Heart left ventricle (tissue), 16 donors: ENCODE results near the gene ARMC8. TPM values are rescaled to one million over a fixed set of nuclear protein-coding genes. Genes with fewer than 3 reads are reported as not detected.

Experiments
- ATAC-seq, 4 donors: fragments of 200-7000 bp; cut with Tn5 transposase; one replicate each; pipeline ENCODE4 v1.9.1; 2020 to 2022; ENCODE audit warnings: moderate library complexity in 4 of 4, mild to moderate bottlenecking in 3 of 4, moderate number of reproducible peaks in 1 of 4
- DNase-seq, 5 donors: peaks; one replicate each; pipeline ENCODE4 v3.0.0-alpha.2; 2020
- H3K27ac ChIP-seq, 12 donors: fragments of 200-600 bp; sonication (generic) in 4 of 12; one replicate each; pipeline versions ENCODE4 v1.5.0 to v1.8.0; 2016 to 2022; ENCODE audit warnings: mild to moderate bottlenecking in 2 of 12
- H3K27me3 ChIP-seq, 9 donors: fragments of 200-600 bp; sonication (generic) in 2 of 9; one replicate each; pipeline versions ENCODE4 v1.5.1 to v1.8.0; 2016 to 2022; ENCODE audit warnings: mild to moderate bottlenecking in 3 of 9
- H3K36me3 ChIP-seq, 9 donors: fragments of 200-600 bp; sonication (generic) in 2 of 9; one replicate each; pipeline versions ENCODE4 v1.5.0 to v1.8.0; 2018 to 2022; ENCODE audit warnings: mild to moderate bottlenecking in 2 of 9
- H3K4me1 ChIP-seq, 12 donors: fragments of 200-600 bp; sonication (generic) in 4 of 12; one replicate each; pipeline versions ENCODE4 v1.5.0 to v1.8.0; 2016 to 2022; ENCODE audit warnings: mild to moderate bottlenecking in 3 of 12
- H3K4me3 ChIP-seq, 12 donors: fragments of 200-600 bp; sonication (generic) in 4 of 12; one replicate each; pipeline versions ENCODE4 v1.5.0 to v1.8.0; 2017 to 2022; ENCODE audit warnings: mild to moderate bottlenecking in 9 of 12, moderate library complexity in 4 of 12
- H3K9me3 ChIP-seq, 12 donors: fragments of 200-600 bp; sonication (generic) in 4 of 12; one replicate each; pipeline versions ENCODE4 v1.5.0 to v1.8.0; 2016 to 2022; ENCODE audit warnings: mild to moderate bottlenecking in 1 of 12
- POLR2A ChIP-seq, 2 donors: fragments of 450-650 bp; IDR thresholded peaks; one replicate each; pipeline ENCODE4 v1.6.1; 2017; ENCODE audit warnings: antibody characterized with exemption in 2 of 2, mild to moderate bottlenecking in 2 of 2, moderate library complexity in 2 of 2
- WGBS, 4 donors: extraction: QIAGEN DNeasy Blood & Tissue Kit in 2 of 4; methylation state at CpG; one replicate each; pipeline versions ENCODE4 v1.1.5 to v1.1.7; 2013 to 2018; 5-methylcytosine and 5-hydroxymethylcytosine counted together
- intact Hi-C, 10 donors: fragments of 100-400 bp; cut with DNase I; formaldehyde crosslinking; loops; one replicate each; pipeline versions ENCODE4 v1.11.1 to v1.14.2; 2022
- polyA plus RNA-seq, 2 donors: library from polyadenylated mRNA; stranded (reverse); fragments of 200-250 nt; gene quantifications; one replicate each; pipeline ENCODE4 v1.2.3, GENCODE V29; 2013
- total RNA-seq, 9 donors: library from RNA; depleted of rRNA in 2 of 9; stranded (reverse); fragments of >200 nt in 2 of 9; fragmentation: NEBNext Ultra II Directional in 3 of 9; extraction: Animal tissue kit (Norgen Biotek cat#: 25700) in 3 of 9; gene quantifications; one replicate each; pipeline versions ENCODE4 v1.1.0 to v1.2.4, GENCODE V29; 2016 to 2023
- TF ChIP-seq, protein P1 (sequence below), 12 donors: fragments of 200-600 bp; sonication (generic) in 4 of 12; IDR thresholded peaks; one replicate each; pipeline versions ENCODE4 v1.5.0 to v1.8.0; 2018 to 2022; ENCODE audit warnings: antibody characterized with exemption in 12 of 12, mild to moderate bottlenecking in 5 of 12
- donor health status: ischemic (EF 13 %, LVEDD 7.1; RV severe dilation, severe dysfunction).
- donor health status: healthy with polysubstance abuse.
- donor health status: DM: no; HTN: yes; CAD: no.
- donor health status: DM: no; HTN: no; CAD: no.
- donor health status: ischemic (EF 25% LVEDD 6.9; RV normal size, moderate dysfunction).
- donor health status: ischemic (EF 25% LVEDD 5.7; RV mildly dilated, moderate dysfunction).
- donor health status: healthy.
- donor health status: DM: yes; HTN: yes; CAD: no.
- donor health status: ischemic (EF 35%, LVEDD 5.7; RV mildly dilated, moderate dysfunction).
- donor health status: nonischemic (EF 11% LVEDD 7.7; RV severe dilation, severe dysfunction).
- donor health status: DM: yes; HTN: yes; CAD: no.
- donor health status: PGD.
- donor health status: ischemic (EF 29% LVEDD 5.4; RV normal size, mild dysfunction).
- donor health status: nonischemic (EF 23%, LVEDD 6.1; RV moderate dilation, normal function).

Gene ARMC8
- total and polyA plus RNA-seq, 11 donors: 10.1 to 42.9 (median 33.3) TPM

GRCh38 chr3:138257986-138258385 is 70.9 kb downstream of the ARMC8 start:
- H3K27me3 ChIP-seq: no peaks in the 10 kb centered on the region
- H3K27ac ChIP-seq: no peak overlapping the region
- ATAC-seq: no peak
- intact Hi-C loops: no loop called here
- TF ChIP-seq, protein P1, sequence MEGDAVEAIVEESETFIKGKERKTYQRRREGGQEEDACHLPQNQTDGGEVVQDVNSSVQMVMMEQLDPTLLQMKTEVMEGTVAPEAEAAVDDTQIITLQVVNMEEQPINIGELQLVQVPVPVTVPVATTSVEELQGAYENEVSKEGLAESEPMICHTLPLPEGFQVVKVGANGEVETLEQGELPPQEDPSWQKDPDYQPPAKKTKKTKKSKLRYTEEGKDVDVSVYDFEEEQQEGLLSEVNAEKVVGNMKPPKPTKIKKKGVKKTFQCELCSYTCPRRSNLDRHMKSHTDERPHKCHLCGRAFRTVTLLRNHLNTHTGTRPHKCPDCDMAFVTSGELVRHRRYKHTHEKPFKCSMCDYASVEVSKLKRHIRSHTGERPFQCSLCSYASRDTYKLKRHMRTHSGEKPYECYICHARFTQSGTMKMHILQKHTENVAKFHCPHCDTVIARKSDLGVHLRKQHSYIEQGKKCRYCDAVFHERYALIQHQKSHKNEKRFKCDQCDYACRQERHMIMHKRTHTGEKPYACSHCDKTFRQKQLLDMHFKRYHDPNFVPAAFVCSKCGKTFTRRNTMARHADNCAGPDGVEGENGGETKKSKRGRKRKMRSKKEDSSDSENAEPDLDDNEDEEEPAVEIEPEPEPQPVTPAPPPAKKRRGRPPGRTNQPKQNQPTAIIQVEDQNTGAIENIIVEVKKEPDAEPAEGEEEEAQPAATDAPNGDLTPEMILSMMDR (IDR thresholded peaks at IDR 0.05): no peak
- TF ChIP-seq POLR2A (IDR thresholded peaks at IDR 0.05): no peak
- H3K36me3 ChIP-seq: peaks cover 0 to 21% (median 13%) of the 10 kb centered on the region in 9 donors
- H3K4me3 ChIP-seq: no peak overlapping the region
- no peaks in the 10 kb centered on the region for H3K9me3 ChIP-seq
- WGBS, 4 donors: 87 to 94% (median 93%) methylated on average over 1 of the region's 1 CpG
- no peaks in the 10 kb centered on the region for H3K4me1 ChIP-seq
- no peak for DNase-seq

DNA sequence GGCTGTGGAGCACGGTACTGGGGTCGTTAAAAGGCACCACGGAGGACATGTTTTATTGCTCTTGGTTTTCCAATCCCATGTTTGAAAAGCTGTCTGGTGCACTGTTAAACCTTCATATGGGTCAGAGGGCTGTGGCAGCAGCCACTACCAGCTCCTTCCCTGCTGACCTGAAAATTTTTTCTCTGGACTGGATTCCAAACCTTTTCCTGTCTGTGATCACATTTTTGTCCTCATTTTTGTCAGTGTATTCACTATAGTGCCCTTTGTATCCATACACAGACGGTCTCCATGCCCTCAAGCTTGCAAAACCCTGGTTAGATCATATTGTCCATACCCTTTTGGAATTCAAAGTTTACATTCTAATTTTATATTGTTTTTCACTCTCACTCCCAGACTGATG is 72.0 kb downstream of the ARMC8 start:
- 95 to 96% (median 95%) methylated on average over 4 of the region's 4 CpGs for WGBS, 4 donors
- no peak for ATAC-seq

DNA sequence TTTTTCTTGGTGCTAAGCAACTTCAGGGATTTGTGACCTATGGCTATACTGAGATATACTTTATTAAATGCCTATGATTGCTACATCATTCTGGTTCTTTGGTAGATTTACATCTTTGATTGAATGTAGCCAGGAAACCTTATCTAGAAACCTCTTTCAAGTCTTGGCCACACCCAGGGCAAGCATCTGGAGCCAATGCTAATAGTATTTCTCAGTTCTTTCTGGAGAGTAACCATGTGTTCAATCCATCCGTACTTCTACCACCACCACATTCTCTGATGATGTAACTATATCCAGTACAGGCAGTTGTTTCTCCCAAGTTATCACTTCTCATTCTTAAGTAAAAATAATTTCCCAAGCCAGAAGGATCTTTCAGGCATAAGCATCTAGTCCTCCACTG is 73.5 kb downstream of the ARMC8 start:
- Histone ChIP-seq H3K4me1 (no peaks in the 10 kb centered on the region), H3K27me3 (no peaks in the 10 kb centered on the region), H3K27ac (no peak overlapping the region), H3K36me3 (peaks cover 0 to 46% (median 35%) of the 10 kb centered on the region in 9 donors), H3K9me3 (no peaks in the 10 kb centered on the region), H3K4me3 (no peak overlapping the region)
- DNase-seq: no peak
- TF ChIP-seq POLR2A (IDR thresholded peaks at IDR 0.05): no peak
- TF ChIP-seq, protein P1 (IDR thresholded peaks at IDR 0.05): no peak
- intact Hi-C loops: no loop called here
- ATAC-seq: no peak
- 78 to 90% (median 79%) methylated on average over 1 of the region's 1 CpG for WGBS, 4 donors

More for the DNA sequence above, 72.0 kb downstream of the ARMC8 start:
- TF ChIP-seq, protein P1 (IDR thresholded peaks at IDR 0.05): no peak
- TF ChIP-seq POLR2A (IDR thresholded peaks at IDR 0.05): no peak
- Histone ChIP-seq H3K27ac (no peak overlapping the region), H3K9me3 (no peaks in the 10 kb centered on the region), H3K4me3 (no peak overlapping the region), H3K27me3 (no peaks in the 10 kb centered on the region), H3K4me1 (no peaks in the 10 kb centered on the region), H3K36me3 (peaks cover 0 to 31% (median 22%) of the 10 kb centered on the region in 9 donors)
- no peak for DNase-seq
- intact Hi-C loops: no loop called here

DNA sequence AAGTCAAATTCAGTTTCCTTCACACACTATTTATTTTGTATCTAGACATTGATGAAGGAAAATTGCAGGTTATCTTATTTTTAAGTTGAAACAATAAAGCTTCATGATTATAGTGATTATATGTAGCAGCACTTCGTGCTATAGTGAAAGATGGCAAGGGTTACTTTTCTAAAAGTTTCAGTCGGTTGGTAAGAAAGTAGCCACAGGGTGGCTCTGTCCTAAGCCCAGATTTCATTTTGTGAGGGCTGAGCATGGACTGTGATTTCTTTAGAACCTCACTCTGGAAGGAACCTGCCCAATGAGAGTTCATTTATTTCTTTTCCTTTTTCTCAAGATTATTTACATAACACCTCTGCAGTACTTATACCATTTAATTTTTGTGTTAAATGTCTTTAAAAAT is 76.0 kb downstream of the ARMC8 start:
- Histone ChIP-seq H3K9me3 (no peaks in the 10 kb centered on the region), H3K36me3 (peaks cover 0 to 71% (median 59%) of the 10 kb centered on the region in 9 donors), H3K4me1 (no peaks in the 10 kb centered on the region), H3K27ac (no peak overlapping the region), H3K4me3 (no peak overlapping the region), H3K27me3 (no peaks in the 10 kb centered on the region)
- TF ChIP-seq POLR2A (IDR thresholded peaks at IDR 0.05): no peak
- TF ChIP-seq, protein P1 (IDR thresholded peaks at IDR 0.05): peak in 2 of 12 donors; percentile 18 to 23
- 42 to 64% (median 56%) methylated on average over 2 of the region's 2 CpGs for WGBS, 4 donors
- ATAC-seq (no peak), DNase-seq (no peak)
- intact Hi-C loops: no loop called here
